Stimulated activated CD8-positive, alpha-beta memory T cell treated with anti-CD3 and anti-CD28 coated beads, Interleukin-12 subunit alpha, Interleukin-12 subunit beta, amount 100 ng/mL, for 1 hour (primary cell): ENCODE results near the gene KIF20A.
"Not testable (repeated sequence)": the region's sequence is repeated elsewhere in the genome, so short reads cannot be mapped to it uniquely, and the experiment has no call there.

Experiments used
- DNase-seq: peaks from one replicate; pipeline ENCODE4 v3.0.0-alpha.2; 2020; ENCODE audit warnings: low read depth

KIF20A gene

GRCh38 chr5:138178516-138179276, at the start of gene KIF20A, which contains the start of gene BRD8:
TSS of gene KIF20A (plus strand) at chr5:138179112. CDS start at chr5:138179681, 569 bp downstream.
TSS of gene BRD8 (minus strand) at chr5:138178630. CDS start at chr5:138178614, 16 bp downstream.
- DNase-seq = peak; percentile 83

DNA sequence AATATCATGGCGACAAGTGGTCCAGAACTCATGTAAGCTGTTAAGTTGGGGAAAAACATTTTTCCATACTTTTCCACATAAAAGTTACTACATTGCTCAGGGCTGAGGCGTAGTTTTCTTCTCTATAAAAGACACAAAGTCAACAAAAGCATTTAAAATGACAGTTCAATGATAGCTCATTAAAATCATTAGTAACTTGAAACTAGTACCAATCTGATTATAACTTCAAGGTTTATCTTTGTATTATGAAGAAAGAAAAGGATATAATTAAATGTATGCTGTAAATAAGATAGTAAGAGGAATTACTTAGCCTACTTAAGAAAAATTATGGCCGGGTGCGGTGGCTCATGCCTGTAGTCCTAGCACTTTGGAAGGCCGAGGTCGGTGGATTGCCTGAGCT, 49.6 kb upstream of the KIF20A start:
- no peak for DNase-seq

DNA sequence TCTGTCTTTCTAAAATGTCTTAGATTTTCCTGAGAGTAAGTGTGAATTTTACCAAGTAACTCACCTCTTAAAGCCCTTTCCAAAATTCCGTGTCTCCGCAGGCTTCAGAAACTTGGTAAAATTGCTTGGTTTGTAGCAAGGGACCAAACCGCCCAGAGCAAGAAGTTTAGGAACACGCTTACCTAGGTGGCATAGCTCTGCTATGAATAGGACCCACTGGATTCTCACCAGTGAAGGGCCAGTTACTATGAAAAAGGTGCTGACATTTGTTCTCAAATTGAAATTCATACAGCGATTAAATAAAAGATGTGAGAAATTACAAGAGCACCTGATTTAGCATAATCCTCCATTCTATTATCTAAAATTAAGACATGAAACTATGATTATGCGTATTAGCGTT, 46.4 kb upstream of the KIF20A start:
- DNase-seq = no peak

GRCh38 chr5:138138949-138139780, 39.7 kb upstream of the KIF20A start, which contains the start of gene NME5:
TSS of gene NME5 (minus strand) at chr5:138139428. CDS start at chr5:138138780, 648 bp downstream.
- DNase-seq = no peak

- DNase-seq = no peak
Observed at GRCh38 chr5:138139781-138140090, 39.2 kb upstream of the KIF20A start.

- no peak for DNase-seq
Observed at GRCh38 chr5:138140268-138140667, 38.6 kb upstream of the KIF20A start.

- no peak for DNase-seq
Observed at GRCh38 chr5:138141734-138142133, 37.2 kb upstream of the KIF20A start.

DNA sequence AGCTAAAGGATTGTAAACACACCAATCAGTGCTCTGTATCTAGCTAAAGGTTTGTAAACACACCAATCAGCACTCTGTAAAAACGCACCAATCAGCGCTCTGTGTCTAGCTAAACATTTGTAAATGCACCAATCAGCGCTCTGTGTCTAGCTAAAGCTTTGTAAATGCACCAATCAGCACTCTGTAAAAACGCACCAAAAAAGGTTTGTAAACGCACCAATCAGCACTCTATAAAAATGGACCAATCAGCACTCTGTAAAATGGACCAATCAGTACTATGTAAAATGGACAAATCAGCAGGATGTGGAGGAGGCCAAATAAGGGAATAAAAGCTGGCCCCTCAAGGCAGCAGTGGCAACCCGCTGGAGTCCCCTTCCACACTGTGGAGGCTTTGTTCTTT, 35.3 kb upstream of the KIF20A start:
- not testable (repeated sequence) for DNase-seq

DNA sequence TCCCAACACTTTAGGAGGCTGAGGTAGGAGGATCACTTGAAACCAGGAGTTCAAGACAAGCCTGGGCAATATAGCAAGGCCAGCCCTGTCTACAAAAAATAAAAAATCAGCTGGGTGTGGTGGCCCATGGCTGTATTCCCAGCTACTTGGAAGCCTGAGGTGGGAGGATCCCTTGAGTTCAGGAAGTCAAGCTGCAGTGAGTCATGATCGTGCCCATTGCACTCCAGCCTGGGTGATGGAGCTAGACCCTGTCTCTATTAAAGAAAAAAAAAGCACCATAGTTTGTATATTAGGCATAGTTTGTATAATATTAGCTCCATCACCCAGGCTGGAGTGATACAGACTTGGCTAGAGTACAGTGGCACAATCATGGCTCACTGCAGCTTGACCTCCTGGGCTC, 30.1 kb upstream of the KIF20A start:
- DNase-seq = no peak

DNA sequence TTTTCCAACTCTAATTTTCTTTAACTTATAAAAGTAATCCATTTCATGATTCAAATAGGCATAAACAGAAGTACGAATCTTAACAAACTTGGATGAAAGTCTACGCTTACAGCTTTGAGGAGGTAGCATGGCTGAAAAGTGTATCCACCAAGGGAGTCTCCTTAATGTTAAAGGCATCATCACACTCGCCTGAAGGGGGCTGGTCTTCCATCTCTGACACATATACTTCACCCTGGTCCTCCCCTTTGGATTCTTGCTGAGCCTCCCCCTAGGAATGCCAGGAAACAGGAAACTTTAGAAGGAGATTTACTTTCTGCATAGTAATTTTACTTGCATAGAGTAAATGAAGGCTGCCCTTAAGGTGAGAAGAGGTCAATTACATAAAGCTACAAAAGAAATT, 29.4 kb upstream of the KIF20A start:
- DNase-seq = no peak

- not testable (repeated sequence) for DNase-seq
Observed at GRCh38 chr5:138155977-138156376, 22.9 kb upstream of the KIF20A start.

DNA sequence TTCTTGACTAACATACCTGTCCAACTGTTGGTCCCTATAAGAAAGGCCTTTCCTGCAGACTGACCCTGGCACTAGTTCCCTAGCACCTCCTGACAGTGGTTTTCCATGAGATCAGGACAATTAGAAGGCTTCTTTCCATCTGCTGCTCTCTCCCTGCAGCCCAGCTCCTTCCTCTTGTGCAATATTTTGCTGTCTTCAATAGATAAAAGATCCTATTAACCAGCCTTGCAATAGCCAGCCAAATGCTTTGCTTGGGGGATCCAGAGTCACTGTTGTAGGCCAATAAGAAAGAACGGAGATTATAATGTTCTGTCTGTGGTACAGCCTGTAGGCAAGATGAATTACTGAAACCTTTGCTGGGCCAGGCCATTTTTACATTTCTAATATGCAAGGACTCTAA, 21.3 kb upstream of the KIF20A start:
- no peak for DNase-seq

GRCh38 chr5:138159666-138160065, 19.2 kb upstream of the KIF20A start:
- DNase-seq = no peak

GRCh38 chr5:138160706-138161105, 18.2 kb upstream of the KIF20A start:
- no peak for DNase-seq

DNA sequence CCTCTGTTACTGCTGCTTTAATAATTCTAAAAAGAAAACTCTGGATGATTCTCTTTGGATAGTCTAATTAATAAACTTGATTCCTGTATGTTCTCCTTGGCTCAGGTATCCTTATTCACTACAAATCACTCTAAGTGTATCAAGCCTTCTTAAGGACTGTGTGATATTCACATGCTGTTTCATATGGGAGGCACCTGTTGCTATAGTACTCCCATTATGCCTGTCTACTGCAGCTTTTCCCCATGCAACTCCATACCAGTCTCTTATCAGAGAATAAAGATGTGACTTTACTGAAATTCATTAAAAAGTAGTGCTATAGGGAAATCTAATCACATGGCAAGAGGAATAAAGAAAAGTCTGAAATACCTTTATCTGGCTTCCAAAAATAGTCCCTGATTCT, 15.2 kb upstream of the KIF20A start:
- no peak for DNase-seq

DNA sequence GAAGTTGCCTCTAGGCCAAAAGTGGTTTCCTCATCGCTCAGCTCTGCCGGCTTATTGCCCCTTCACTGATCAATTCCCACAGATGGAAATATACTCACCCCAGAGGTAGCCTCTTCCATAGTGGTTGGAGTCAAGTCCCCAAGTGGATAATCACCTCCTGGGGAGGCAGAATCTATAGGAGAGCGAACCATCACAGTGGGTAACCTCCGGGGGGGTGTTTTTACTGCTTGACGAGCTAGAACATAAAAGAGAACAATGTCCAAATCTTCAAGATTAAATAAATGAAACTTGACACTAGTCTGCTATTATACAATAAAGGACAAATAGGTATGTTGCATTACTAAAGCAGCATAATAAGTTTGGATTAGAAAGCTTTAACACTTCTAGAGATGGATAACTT, 9.8 kb upstream of the KIF20A start:
- no peak for DNase-seq

GRCh38 chr5:138170299-138170698, 8.6 kb upstream of the KIF20A start:
- DNase-seq = no peak

GRCh38 chr5:138177941-138178515, 884 bp upstream of the KIF20A start:
- no peak for DNase-seq

- DNase-seq = no peak
Observed at GRCh38 chr5:138179277-138179857, 455 bp downstream of the KIF20A start.

- no peak for DNase-seq
Observed at GRCh38 chr5:138180183-138180782, 1.4 kb downstream of the KIF20A start.

DNA sequence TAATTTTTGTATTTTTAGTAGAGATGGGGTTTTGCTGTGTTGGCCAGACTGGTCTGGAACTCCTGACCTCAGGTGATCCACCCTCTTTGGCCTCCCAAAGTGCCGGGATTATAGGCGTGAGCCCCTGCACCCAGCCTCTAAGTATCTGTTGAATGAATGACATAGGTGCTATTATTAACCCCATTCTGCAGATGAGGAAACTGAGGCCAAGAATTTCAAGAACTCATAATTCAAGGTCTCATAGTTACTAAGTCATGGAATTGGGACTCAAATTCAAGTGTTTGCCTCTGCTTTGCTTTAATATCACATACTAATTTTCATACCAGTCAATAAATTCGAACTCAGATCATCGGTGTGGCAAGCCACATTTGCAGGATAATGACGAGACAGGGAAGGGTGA, 1.9 kb downstream of the KIF20A start:
- no peak for DNase-seq

DNA sequence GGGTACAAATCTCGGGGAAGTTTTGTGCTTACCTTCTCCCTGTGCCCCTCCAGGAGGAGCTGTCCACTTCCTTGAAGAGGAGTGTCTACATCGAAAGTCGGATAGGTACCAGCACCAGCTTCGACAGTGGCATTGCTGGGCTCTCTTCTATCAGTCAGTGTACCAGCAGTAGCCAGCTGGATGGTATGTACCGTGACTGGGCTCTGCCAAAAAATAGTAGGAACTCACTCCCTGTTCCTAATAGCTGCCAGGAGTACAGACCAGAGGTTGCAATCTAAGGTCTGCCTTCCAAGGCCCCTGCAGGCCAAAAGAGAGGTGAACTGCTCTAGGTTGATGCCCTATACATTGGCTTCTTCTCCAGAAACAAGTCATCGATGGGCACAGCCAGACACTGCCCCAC, 3.9 kb downstream of the KIF20A start:
- no peak for DNase-seq
